ENCODE measurements around the gene TNC. TPM values are rescaled to one million over a fixed set of nuclear protein-coding genes. Genes with fewer than 3 reads are reported as not detected.

Gene TNC
- total and polyA plus RNA-seq, 2 of the 4 experiments (the other 2 are of a cell fraction): 192 to 253 TPM

DNA sequence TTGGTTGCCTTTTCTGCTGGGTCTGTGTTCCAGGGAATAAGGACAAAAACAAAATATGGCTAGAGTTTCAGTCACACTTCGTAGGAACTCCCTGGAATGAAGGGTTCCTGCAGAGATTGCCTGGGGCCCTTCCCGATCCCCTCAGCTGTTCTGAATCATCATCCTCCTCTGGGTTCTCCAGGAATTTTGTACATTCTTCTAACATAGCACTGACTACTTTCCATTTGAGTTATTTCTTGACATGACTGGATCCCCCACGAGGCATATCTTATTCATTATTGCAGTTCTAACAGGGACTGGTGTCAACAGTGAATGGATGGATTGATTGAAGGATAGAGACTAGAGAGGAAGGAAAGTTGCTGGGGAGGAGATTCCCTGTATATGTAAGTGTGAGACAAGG lies 49.2 kb upstream of the TNC start:
- CTCF ChIA-PET: no interaction called here
- Histone ChIP-seq H3K9me1 (ENCODE audit: insufficient read depth, low read length) (no peaks in the 10 kb centered on the region), H4K5ac (ENCODE audit: low read depth, low read length) (no peak overlapping the region), H3K27ac (ENCODE audit: insufficient read depth, low read length) (no peak overlapping the region), H2BK120ac (ENCODE audit: low read depth, low read length) (peak overlapping the region; percentile 29; the same call in 1 of the 2 replicates), H3K9me3 (ENCODE audit: control insufficient read depth, insufficient read depth, low read length) (no peaks in the 10 kb centered on the region; the same call in 1 of the 2 replicates), H2BK20ac (ENCODE audit: low read depth, low read length) (peak overlapping the region; percentile 14; the same call in 1 of the 2 replicates), H4K91ac (ENCODE audit: insufficient read depth, low read depth, low read length) (no peak overlapping the region), H3K23ac (ENCODE audit: low read depth, low read length) (no peak overlapping the region), H2AK5ac (ENCODE audit: low read depth, low read length) (0 out of 2 replicates have a peak overlapping the region, but pooled peaks have one; percentile 40), H2BK5ac (ENCODE audit: low read depth, low read length, poor library complexity, severe bottlenecking) (peak overlapping the region; percentile 40), H2AFZ (replicated peaks; ENCODE audit: low read length, poor library complexity) (no peak overlapping the region), H3K18ac (ENCODE audit: low read depth, low read length) (peak overlapping the region; percentile 61; the same call in 1 of the 2 replicates), H3K56ac (ENCODE audit: extremely low read depth, insufficient read depth, low read length) (no peak overlapping the region), H3K14ac (replicated peaks; ENCODE audit: low read depth, low read length) (no peak overlapping the region), H3K9ac (ENCODE audit: low read depth, low read length) (no peak overlapping the region), H2BK15ac (ENCODE audit: low read depth, low read length) (peak overlapping the region; percentile 34; the same call in 1 of the 3 replicates), H4K20me1 (ENCODE audit: insufficient read depth, low read length) (no peaks in the 10 kb centered on the region), H3K36me3 (ENCODE audit: control insufficient read depth, insufficient read depth, low read length) (no peaks in the 10 kb centered on the region), H4K8ac (ENCODE audit: low read depth in 2 of 2, low read length in 2 of 2) (peak overlapping the region in 1 of 2 experiments; percentile 3; a peak in 1 of 4 replicates), H3K4me3 (ENCODE audit: insufficient read depth, low read depth, low read length) (no peak overlapping the region), H2AK9ac (replicated peaks; ENCODE audit: low read depth, low read length, poor library complexity) (no peak overlapping the region), H3K4me1 (ENCODE audit: control insufficient read depth, insufficient read depth, low read length) (peaks cover 5% of the 10 kb centered on the region; the same call in 1 of the 2 replicates), H3K79me1 (ENCODE audit: low read depth in 1 of 2, low read length in 2 of 2) (no peaks in the 10 kb centered on the region), H3K4me2 (ENCODE audit: low read depth, low read length) (peak overlapping the region; percentile 74; the same call in 1 of the 2 replicates), H3K4ac (ENCODE audit: low read depth, low read length) (peak overlapping the region; percentile 6; the same call in 1 of the 2 replicates), H3K27me3 (ENCODE audit: control insufficient read depth, insufficient read depth, low read length) (no peaks in the 10 kb centered on the region)
- intact Hi-C loops (cut with micrococcal nuclease): no loop called here
- TF ChIP-seq CEBPB (IDR thresholded peaks at IDR 0.05; ENCODE audit: low read depth, low read length) (0 out of 2 replicates have a peak, but pooled peaks have one; percentile 0), CHD1 (IDR thresholded peaks at IDR 0.05; ENCODE audit: low read depth, low read length) (no peak), RAD21 (IDR thresholded peaks at IDR 0.05; ENCODE audit: low read length) (peak; percentile 21)
- DNase-seq: peak; percentile 79
- in situ Hi-C loops (cut with MboI; ENCODE audit: low sequenced_read_pairs): no loop called here
- BruUV-seq (replicated peaks): no TSS peak
- 0% methylated on average over 1 of the region's 3 CpGs; no CpG with 5 or more reads in 1 of the 2 experiments for WGBS, 2 experiments (ENCODE audit: extremely low coverage in 2 of 2, insufficient read length in 1 of 2)
- POLR2A ChIA-PET (ENCODE audit: unreplicated experiment): no interaction called here
- ATAC-seq (ENCODE audit: low read depth): peak; percentile 94
- dilution Hi-C loops (cut with HindIII; ENCODE audit: low sequenced_read_pairs, unreplicated experiment): no loop called here

Data from IMR-90 (cell line).